Inflammatory macrophage treated with lipopolysaccharide for 4 hours (primary cell): ENCODE results near the gene TMEM240.
"Not testable (repeated sequence)": the region's sequence is repeated elsewhere in the genome, so short reads cannot be mapped to it uniquely, and the experiment has no call there.

ENCODE experiments used
- DNase-seq: peaks from one replicate; pipeline ENCODE4 v3.0.0-alpha.2; 2020

Gene TMEM240

DNA sequence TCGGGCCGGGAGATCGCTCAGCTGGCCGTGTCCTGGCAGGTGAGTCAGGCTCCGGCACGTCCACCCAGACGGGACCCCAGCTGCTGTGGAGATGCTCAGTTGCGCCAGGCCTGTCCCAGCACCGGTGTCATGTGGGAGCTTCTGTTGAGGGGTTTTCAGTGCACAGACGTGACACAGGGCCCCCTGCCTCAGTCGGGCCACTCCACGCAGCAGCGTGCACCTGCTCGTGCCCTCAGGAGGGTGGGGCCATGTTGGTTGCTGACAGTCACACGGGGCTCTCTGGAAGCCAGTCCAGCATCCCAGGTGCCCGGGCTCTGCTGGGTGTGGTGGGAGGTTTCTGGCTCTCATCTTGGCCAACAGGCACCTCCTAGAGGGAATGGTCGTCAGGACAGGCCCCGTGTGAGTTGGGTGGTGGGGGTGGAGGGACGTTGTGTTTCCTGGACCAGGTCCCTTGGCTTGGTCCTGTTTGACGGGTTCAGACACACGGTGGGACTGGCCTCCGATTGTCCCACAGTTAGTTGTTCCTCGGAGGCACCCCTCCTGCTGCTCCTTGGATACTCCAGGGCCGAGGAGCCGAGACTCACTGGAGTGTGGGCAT lies 49.7 kb downstream of the TMEM240 start:
- no peak for DNase-seq

DNA sequence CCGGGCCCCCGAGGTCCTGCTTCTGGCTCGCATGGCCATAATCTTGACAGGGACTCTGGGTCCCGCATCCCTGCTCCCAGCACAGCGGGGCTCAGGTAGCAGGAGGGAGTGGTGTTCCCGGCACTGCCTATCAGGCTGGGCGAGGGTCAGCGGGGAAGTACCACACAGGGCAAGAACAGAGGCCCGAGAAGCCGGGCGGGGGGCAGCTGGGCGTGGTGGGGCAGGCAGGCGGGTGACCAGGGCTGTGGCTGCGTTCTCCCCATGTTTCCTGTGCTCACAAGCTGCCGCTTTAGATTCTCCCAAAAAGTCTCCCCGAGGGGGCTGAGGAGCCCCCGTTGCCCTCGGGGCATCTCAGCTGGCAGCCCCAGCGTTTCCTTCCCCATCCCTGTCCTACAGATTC lies 50.6 kb downstream of the TMEM240 start:
- DNase-seq, result no peak

DNA sequence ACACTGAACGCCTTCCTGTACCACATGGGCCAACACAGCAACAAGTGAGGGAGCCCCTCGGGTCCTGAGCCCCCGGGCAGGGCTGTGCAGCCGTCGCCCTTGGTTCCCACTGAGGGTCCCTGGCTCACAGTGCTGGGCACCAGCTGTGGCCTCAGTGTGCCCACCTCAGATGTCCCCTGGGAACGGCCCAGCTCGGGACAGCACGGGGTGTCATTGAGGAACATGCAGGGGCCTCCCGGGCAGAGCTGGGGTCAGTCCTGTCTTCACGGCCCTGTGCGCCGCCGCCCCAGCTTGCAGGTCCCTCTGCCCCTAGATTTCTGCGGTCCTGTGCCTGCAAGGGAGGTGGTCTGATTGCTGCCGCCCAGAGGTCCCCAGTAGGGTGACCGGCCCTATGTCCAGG lies 51.2 kb downstream of the TMEM240 start:
- no peak for DNase-seq

DNA sequence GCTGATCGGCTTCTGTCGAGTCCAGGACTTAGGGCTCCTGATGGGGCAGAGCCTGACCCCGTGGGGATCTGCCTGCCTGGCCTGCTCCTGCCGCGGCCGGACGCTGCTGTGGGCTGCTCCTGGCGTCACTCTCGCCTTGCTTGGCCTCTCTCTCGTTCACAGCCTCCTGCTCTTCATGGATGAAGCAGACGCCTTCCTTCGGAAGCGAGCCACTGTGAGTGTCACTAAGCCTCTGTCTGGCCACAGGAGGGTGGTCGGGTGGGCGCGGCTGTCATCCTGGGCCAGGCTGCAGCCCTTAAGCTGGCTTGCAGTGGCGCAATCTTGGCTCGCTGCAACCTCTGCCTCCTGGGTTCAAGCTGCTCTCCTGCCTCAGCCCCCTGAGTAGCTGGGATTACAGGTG lies 52.7 kb downstream of the TMEM240 start:
- no peak for DNase-seq

DNA sequence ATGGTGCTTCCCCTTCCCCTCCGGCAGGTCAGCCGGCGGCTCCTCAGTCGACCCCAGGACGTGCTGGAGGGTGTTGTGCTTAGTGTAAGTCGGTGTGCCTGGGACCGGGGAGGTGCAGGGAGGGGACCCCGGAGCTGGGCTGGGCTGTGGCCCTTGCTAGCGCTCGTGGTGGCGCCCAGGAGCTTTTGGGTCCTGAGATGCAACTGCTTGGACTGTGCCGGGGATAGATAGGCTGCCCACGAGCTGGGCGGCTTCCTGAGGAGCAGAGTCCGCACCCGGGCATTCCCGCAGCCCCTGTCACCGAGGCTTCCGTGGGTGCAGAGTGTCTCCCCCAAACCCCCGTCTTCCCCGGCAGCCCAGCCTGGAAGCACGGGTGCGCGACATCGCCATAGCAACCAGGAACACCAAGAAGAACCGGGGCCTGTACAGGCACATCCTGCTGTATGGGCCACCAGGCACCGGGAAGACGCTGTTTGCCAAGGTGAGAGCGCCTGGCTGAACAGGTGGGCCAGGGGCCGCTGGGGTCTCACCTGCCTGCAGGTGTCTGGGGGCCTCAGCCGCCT lies 54.6 kb downstream of the TMEM240 start:
- DNase-seq, result not testable (repeated sequence)

DNA sequence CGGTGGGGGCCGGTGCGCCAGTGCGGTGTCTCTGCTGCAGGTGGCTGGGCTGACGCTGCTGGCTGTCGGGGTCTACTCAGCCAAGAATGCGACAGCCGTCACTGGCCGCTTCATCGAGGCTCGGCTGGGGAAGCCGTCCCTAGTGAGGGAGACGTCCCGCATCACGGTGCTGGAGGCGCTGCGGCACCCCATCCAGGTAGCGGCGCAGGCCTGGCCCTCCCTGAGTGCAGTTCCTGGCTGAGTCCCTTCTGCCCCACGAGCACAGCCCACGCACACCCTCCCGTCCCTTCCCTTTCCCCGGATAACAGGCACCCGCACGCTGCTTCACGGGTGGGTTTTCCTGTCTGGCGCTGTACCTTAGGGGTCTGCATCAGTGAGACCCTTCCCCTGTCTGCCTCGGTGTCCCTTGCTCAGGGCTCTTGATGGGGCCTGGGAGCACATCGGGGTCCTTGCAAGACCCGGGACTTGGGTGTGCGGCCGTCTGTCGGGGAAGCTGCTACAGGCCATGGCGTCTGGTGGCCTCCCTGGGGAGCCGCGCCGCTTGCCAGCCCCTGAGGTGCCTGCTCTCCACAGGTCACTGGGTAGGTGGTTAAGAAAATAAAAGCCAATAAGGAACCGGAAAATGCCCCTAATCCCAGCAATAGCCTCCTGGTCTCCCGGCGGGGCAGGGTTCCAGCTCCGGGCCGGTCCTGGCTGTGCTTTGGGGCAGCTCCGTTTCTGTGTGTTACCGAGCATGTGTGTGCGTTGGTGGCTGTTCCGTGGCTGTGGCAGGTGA lies 55.3 kb downstream of the TMEM240 start:
- DNase-seq, result not testable (repeated sequence)
